Stimulated activated CD4-positive, alpha-beta T cell treated with anti-CD3 and anti-CD28 coated beads, TNF-alpha, amount 100 ng/mL, for 4 hours (primary cell): ENCODE data around the gene TMEM259.
"Not testable (repeated sequence)": the region's sequence is repeated elsewhere in the genome, so short reads cannot be mapped to it uniquely, and the experiment has no call there.

Source experiments
- DNase-seq, 3 experiments: peaks; one replicate each; pipeline ENCODE4 v3.0.0-alpha.2; 2020; ENCODE audit warnings: low read depth in 3 of 3

The TMEM259 gene

GRCh38 chr19:1040476-1041271 lies 19.8 kb upstream of the TMEM259 start:
- DNase-seq: peak; percentile 75 to 86 (median 79)

DNA sequence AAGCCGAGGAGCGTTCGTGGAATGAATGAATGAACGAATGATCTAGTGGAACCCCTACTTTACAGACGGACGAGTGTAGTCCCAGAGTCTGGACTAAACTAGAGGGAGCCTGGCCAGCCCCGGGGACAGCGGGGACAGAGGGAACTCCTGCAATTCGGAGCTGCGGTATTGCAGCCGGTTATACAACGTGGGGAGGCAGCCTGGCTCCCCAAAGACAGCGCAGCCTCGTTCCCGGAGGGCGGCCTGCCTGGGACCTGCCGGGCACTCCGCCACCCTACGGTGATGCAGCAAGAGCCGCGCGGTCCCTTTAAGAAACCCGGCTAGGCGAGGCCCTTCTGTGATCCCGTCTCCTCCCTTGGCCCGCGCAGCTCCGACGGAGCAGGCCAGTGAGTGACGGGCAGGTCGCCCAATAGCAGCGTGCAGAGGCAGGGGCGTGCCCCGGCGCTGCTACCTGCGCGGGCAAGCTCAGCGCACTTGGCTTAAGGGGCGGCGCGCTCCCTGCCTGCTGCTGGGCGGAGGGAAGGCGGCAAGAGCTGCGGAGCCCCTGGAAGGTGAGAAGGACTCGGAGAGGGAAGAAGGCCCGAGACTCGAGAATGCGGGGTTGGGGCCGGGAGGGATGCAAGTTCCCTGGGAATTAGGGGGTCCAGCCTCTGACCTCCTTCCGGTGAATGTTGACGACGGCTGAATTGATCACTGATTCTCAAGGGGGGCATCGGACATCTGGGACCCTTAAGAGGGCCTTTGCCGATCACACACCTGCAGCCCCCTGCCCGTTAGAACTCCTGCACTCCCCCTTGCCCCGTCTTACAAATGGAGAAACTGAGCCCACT lies 18.9 kb upstream of the TMEM259 start, which contains the start of gene ABCA7:
Gene ABCA7, plus strand, starts transcription at position 462 of the 830 bp plus-strand sequence. CDS start 1,255 bp downstream, outside the sequence.
- peak; percentile 97 to 99 (median 99) for DNase-seq

- DNase-seq: no peak
These were observed 18.2 kb upstream of the TMEM259 start for GRCh38 chr19:1038978-1039645.

DNA sequence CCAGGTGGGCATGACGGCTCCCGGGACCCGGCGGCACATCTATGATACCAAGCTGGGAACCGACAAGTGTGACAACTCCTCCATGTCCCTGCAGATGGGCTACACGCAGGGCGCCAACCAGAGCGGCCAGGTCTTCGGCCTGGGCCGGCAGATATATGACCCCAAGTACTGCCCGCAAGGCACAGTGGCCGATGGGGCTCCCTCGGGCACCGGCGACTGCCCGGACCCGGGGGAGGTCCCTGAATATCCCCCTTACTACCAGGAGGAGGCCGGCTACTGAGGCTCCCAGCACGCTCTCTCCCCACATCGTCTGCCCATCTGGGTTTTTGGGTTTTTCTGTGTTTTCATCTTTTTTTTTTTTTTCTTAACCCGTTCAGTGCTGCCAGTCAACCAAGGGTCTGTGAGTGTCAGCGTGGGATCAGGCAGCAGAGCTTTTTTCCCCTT lies 16.7 kb upstream of the TMEM259 start:
- DNase-seq: no peak

GRCh38 chr19:1035998-1036621 lies 15.2 kb upstream of the TMEM259 start:
- DNase-seq: no peak

GRCh38 chr19:1032264-1032867 lies 11.4 kb upstream of the TMEM259 start:
- DNase-seq: no peak

DNA sequence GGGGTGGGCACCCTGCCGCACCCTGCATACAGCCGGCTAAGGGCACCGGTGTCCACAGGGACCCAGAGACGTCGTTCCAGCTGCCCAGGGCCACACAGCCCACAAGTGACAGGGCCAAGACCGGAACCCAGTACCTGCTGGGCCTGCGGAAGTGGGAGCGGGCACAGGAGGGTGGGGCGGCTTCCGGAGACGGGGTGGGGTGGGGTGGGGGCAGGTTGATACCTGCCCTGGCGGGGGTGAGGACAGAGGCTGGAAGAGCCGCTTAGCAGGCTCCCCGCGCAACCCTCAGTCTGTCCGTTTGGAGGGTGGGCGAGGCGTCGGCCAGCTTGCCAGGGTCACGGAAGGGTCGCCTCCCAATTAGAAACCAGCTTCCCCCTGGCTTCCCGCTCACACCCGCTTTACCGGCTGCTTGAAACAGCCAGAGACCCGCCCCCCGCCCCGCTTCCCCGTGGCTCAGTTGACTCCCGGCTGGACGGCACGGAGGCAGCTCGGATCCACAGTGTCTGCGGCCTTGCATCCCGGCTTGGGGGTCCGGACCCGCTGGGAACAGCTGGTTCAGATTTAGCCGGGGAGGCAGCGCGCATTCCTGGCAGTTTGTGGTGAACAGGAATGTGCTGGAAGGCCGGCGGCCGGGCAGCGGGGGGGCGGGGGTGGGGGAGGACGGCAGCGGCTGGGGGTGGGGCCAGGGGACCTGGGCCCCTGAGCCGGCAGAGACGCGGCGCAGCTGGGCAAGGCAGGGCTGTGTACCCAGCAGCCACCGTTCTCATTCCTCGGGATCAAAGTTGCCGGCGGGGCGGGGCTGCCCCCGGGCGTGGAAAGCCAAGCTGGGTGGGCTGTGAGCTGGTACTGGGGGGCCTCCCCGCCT lies 7.4 kb upstream of the TMEM259 start:
- no peak for DNase-seq

GRCh38 chr19:1027650-1028061 lies 6.7 kb upstream of the TMEM259 start:
- no peak for DNase-seq

DNA sequence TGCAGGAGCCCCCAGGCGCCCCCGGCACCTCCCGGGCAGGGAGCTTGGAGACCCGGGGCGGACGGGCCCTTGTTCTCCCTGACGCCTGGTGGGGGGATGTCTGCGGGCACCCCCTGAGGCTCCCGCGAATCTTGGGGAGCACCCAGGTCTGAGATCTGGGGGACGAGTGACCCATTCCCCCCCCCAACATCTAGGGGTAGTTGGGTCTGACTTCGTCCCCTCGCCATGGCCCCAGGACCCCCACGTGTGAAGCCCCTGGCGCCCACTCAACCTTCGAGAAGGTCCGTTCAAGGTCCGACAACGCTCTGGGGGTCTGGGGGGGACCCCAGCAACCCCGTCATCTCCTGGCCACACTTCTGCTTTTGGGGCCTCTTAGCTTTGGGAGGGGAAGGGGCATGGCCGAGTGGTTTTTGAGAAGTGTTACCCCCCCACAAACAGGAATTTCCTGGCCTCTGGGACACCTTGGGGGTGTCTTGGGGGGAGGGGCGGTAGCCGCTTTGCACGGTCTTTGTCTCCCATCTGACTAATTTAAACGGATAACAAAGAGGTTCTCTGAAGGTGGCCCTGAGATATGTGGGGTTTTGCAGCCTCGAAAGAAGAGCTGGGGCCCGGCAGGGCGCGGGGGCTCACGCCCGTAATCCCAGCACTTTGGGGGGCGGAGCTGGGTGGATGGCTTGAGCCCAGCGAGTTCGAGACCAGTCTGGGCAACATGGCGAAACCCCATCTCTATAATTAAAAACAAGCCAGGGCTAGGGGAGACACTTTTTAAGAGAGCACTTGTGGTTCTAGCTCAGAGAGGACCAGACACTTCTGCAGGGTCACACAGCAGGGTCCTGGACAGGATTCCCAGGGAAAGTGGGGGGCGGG lies 6.1 kb upstream of the TMEM259 start:
- DNase-seq: no peak

DNA sequence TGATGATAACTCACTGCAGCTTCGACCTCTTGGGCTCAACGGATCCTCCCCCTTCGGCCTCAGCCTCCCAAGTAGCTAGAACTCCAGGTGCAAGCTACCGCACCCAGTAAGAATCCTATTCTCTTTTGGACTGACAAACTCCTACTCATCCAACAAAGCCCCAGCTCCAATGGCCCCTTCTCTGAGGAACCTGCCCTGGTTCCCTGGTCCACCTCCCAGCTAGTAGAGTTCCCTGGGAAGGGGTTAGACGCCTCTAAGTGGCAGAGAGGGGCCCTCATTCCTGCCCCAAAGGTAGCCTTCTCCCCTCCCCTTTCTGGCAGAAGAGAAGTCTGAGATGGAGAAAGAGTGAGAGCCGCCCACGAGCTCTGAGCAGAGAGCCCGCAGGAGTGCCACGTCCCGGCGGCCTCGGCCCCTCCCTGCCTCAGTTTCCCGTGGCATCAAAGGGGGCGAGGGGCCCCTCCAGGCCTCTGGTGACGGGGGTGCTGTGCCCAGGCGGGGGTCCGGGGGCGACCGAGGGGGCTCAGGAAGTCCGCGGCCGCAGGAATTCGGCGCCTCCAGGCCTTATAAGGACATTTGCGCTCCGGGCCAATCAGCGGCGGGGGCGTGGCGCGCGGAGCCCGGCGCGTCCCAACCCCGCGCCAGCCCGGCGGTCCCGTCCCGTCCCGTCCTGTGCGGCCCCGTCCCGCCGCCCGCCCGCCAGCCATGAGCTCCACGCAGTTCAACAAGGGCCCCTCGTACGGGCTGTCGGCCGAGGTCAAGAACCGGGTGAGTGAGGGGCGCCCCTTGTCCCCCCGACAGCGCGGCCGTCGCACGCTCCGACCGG lies 5.2 kb upstream of the TMEM259 start, which contains the start of gene CNN2:
Gene CNN2, plus strand, starts transcription at position 649 of the 823 bp plus-strand sequence. Its CDS starts 54 bp downstream, at position 703.
- peak in 1 of 3 experiments; percentile 54 for DNase-seq

DNA sequence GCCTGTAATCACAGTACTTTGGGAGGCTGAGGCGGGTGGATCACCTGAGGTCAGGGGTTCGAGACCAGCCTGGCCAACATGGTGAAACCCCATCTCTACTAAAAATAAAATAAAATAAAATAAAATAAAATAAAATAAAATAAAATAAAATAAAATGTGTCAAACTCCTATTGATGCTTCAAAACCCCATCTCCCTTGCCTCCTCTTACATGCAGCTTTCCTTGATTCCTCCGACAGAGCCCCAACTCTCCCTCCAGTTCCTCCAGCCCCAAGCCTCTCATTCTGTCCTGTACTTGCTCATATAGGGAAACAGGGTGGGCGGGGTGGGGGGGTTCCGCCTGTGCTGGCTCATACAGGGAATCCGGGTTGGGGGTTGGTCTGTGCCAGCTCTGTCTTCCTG lies 4.2 kb upstream of the TMEM259 start:
- not testable (repeated sequence) for DNase-seq

GRCh38 chr19:1023883-1024188 lies 2.9 kb upstream of the TMEM259 start:
- not testable (repeated sequence) for DNase-seq

- no peak for DNase-seq
These were observed 699 bp downstream of the TMEM259 start for GRCh38 chr19:1019980-1020867.

DNA sequence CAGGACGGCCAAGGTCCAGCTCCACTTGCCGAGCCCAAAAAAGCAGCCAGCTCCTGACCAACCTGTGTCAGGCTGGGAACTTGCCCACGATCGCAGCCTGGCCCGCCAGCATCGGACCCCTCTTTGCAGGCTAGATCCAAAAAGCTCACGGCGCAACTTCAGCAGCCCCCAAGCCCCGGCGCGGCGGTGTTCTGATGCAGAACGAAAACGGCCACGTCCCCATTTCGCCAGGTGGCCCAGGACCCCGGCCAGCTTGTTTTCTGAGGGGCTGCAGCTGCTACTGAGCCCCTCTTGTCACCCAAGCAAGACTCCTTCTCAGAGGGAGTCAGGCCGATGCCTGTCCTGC lies 1.3 kb downstream of the TMEM259 start:
- DNase-seq: no peak

DNA sequence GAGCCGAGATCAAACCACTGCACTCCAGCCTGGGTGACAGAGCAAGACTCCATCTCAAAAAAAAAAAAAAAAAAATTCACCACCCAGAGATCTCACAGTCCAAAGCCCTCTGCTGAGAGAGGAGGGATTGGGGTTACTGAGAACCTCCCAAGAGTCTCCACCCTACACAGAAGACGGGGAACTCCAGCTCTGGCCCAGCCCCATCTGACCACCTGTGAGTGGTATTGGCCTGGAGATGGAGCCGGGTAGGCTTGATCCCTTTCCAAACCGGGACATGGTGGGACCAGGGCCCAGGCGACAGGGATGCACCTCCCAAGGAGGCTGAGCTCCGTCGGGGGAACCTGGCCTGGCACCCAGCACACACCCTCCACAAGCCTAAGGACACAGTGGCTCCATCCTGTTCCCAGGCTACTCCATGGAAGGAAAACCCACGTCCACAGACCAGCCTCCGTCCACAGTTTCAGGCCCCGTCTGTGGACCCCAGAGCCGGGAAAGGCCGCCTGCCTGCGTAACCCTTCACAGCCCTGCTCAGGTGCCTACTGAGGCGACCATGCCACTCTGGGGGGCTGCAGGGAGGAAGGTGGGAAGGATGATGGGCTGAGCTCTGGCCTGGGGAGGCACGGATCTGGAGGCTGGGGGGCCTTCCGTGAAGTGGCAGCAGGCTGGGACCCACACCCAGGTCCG lies 1.8 kb downstream of the TMEM259 start:
- DNase-seq: no peak

DNA sequence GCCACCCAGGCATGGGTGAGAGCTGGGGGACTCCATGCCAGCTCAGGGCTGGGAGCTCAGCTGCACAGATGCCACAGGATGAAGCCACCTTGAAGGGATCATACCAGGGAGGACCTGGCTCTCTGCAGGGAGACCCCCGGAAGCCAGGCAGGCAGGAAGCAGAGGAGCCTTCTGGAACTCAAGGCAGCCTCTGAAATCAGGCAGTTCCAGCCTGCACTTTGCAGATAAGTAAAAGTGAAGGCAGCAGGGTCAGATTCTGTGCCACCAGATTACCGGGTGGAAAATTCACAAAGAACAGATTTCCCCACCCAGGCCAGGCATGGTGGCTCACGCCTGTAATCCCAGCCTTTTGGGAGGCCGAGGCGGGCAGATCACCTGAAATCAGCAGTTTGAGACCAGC lies 2.5 kb downstream of the TMEM259 start:
- DNase-seq: no peak

- no peak for DNase-seq
These were observed 3.0 kb downstream of the TMEM259 start for GRCh38 chr19:1017906-1018305.
